Activated T-cell treated with anti-CD3 and anti-CD28 coated beads for 4 hours (primary cell): Measurements from ENCODE around the gene TPD52L2.
"Not testable (repeated sequence)": the region's sequence is repeated elsewhere in the genome, so short reads cannot be mapped to it uniquely, and the experiment has no call there.

Source experiments
- DNase-seq: peaks from one replicate; pipeline ENCODE4 v3.0.0-alpha.2; 2020

The TPD52L2 gene

DNA sequence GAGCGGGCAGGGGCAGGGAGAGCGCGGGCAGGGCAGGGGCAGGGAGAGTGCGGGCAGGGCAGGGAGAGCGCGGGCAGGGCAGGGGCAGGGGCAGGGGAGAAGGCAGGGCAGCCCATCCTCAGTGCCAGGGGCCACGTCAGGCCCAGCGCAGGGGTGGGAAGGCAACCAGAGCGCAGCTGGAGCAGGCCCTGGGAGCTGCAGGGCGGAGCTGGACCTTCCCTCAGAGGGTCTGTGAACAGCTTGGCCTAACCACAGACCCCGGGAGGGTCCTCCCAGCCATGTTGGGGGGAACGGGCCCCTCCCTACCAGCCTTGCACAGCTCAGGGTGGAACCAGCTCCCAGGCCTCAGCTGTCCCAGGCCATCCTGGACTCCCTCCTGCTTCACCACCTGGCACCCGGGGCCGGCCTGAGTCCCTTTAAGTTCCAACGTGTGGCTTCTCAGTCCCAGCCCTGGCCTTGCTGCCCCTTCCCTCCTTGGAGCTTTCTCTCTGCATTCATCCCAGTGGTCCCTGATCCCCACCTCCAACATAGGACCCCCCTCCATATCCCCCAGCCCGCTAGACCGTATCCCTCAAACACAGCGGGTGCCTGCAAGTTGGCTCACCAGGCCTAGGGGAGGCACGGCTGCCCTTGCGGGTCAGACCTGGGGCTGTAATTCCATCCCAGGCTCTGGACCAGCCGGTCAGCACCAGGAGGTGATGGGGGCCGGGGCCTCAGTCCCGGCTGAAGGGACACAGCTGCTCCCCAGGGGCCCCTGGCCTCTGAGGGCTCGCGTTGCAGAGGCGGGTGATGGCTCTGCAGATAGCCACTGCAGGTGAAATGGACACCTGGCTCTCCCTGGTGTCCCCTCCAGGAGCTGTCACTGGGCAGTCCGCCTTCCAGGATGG, 28.4 kb upstream of the TPD52L2 start:
- DNase-seq: no peak

DNA sequence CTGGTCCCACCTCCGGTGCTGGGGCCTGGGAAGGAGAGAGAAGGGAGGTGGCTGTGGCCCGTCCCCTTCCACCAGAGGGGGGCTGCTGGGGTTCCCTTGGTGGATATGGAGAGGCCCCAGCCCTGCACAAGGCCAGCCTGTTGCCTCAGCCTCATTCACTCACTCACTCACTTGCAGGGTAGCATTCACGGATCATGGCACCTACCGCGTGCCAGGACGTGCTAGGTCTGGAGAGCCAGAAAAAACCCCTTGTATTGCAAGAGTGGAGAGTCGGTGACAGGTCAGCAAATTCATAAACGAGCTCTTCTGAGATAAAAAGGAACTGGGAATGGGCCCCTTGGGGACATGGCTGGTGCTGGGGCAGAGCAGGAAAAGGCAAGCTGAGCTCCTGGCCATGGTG, 27.6 kb upstream of the TPD52L2 start:
- no peak for DNase-seq

- no peak for DNase-seq
Observed at GRCh38 chr20:63839620-63840019, 25.4 kb upstream of the TPD52L2 start.

- no peak for DNase-seq
Observed at GRCh38 chr20:63840405-63840828, 24.7 kb upstream of the TPD52L2 start.

DNA sequence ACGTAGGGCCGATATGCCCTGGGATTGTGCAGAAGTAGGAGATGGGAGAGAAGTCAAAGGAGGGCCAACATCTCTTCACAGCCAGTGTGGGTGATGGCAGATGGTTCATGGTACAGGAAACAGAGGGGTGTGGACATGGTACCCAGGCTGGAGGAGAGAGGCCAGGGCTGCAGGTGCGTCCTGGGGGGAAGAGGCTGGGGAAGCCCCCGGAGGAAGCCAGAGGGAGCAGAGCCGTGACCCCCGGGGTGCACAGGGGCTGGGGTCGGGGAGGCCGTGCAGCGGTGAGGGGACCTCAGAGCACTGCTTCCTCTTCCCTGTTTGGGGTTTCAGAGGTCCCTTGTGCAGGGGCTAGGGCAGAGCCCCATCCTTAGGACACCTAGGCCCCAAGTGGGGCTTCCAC, 22.8 kb upstream of the TPD52L2 start:
- DNase-seq: no peak

- DNase-seq: no peak
Observed at GRCh38 chr20:63843222-63843621, 21.8 kb upstream of the TPD52L2 start.

DNA sequence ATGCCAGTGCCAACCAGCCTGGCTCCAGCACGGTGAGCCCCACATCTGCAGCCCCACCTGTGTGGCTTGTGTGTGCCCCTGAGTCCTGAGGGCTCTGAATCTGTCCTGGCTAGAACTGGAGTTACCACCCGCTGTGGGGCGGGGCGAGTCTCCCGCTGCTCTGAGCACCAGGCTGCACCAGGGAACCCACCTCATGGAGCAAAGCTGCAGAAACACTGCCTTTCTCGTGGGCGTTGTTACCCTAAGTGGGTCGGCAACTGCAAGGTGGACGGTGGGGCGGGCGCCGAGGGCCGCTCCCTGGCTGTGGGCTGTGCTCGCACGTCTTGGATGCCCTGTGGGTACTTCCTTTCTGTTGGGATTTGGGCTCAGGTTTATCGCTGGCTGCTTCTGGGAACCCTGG, 21.3 kb upstream of the TPD52L2 start:
- DNase-seq: no peak

DNA sequence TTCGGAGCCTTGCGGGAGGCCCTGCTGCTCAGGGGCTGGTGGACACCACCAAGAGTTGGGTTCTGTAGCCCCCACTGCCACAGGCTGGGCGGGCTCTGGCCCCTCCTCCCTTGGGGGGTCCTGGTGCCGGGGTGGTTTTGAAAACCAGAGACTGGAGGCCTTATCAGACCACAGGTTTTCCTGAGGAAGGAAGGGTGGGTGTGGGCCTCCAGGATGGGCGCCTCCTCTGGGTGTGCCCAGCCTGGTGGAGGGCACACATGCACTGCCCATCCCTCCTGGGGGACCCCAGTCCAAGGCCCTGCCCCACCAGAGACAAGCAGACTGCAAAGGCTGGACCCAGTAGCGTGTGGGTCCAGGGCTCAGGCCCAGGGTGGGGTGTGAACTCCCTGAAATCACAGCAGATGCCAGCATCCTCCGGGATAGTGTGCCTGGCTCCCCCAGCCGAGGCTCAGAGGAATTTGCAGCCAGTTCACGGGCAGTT, 20.5 kb upstream of the TPD52L2 start:
- DNase-seq: no peak

GRCh38 chr20:63846128-63846771, 18.8 kb upstream of the TPD52L2 start:
- DNase-seq: no peak

DNA sequence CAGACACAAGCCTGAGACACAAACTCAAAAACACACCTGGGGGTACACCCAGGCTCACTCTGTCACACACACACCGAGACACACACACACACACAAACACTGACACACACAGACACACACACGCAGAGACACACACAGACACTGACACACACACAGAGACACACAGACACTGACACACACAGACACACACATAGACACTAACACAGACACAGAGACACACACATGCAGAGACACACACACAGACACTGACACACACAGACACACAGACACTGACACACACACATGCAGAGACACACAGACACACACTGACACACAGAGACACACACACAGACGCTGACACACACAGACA, 18.2 kb upstream of the TPD52L2 start:
- no peak for DNase-seq

DNA sequence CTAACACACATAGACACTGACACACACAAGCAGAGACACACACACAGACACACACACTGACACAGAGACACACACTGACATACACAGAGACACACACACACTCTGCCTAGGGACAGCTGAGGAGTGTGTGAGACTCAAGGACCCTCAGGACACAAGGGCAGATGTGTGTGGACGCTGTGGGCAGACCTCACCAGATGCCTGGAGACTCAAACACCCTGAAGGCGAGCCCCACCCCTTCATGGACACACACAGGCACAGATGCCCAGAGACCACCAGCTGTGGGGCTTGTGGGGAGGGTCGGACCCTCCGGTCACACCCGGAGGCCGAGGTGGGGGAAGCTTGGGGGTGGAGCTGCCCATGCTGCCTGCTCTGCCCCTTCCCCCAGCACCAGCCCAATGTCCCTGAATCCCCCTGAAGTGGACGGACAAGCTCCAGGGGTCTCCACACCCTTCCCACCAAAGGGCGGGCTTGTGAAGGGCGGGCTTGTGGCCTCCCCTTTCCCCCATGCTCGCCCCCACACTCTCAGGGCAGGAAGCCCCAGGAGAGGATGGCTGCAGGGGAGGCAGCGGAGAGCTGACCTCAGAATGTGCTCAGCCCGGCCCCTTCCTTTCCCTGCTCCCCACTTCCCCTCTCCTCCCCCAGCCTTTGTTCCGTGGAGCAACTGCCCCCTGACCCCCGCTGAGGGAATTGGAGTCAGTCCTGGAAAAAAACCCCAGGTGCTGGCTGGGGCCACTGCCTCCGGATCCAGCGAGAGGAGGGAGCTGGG, 17.6 kb upstream of the TPD52L2 start:
- no peak for DNase-seq

- DNase-seq: no peak
Observed at GRCh38 chr20:63848003-63848911, 16.8 kb upstream of the TPD52L2 start.

- DNase-seq: no peak
Observed at GRCh38 chr20:63850689-63851547, 14.2 kb upstream of the TPD52L2 start.

DNA sequence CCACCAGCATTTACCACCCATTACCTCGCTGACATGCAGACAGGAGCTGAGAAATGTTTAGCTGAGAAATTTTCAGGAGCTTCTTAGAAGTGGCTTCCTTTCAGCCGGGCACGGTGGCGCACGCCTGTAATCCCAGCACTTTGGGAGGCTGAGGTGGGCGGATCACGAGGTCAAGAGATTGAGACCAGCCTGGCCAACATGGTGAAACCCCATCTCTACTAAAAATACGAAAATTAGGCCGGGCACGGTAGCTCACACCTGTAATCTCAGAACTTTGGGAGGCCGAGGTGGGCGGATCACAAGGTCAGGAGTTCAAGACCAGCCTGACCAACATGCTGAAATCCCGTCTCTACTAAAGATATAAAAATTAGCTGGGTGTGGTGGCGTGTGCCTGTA, 13.5 kb upstream of the TPD52L2 start:
- not testable (repeated sequence) for DNase-seq

GRCh38 chr20:63853733-63854068, 11.4 kb upstream of the TPD52L2 start:
- DNase-seq: not testable (repeated sequence)

DNA sequence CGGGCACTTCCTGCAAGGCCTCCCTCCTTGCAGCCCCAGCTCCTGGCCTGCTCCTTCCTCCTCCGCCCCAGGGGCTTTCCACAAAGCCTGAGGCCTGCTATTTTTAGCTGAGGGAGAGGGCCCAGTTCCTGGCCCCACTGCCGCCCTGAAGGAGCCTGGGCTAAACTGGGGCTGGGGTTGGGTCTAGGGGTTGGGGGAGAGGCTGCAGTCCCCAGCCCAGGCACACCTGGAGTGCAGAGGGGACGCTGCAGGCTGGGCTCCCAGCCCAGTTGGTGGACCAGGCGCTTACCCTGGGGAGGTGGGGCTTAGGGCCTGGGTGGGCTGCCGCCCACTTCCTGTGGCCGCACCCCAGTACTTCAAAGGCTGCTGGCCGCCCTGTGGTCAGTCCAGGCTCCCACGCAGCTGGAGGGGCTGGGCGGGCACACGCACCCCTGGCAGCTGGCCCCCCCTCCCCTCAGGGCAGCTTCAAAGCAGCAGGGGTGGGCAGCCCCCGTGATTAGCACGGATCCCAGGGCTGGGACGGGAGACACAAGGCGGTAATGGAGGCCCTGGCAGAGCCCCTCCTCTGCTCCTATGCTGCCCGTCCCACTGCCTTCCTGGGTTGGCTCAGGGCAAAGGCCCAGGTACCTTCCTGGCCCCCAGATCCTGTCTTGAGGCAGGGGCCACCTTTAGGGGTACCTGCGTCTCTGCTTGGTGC, 10.9 kb upstream of the TPD52L2 start:
- DNase-seq: no peak

DNA sequence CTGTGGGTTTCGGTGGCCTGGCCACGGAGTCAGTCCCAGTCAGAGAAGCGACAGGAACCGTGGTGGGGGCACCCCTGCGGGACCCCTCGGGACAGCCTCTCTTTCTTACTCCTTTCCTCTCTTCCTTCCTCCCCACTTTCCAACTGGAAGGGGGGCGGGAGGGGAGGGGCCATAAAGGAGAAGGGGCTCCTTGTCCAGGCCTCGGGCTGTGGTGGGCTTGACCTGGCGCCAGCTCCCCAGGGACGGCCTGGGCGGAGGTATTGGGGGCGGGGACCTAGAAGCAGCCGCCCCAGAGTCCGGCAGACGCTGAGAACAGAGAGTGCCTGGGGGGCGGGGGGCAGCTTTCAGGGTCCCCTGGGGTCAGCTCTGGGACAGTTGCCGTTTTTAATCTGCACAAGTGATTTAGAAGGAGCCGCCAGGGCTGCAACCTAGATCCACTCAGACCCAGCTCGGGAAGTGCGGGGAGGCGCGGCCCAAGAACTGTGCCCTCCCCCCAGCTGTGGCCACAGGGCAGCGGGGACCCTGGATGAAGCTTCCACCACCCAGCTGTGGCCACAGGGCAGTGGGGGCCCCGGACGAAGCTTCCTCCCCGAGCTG, 10.2 kb upstream of the TPD52L2 start:
- no peak for DNase-seq

DNA sequence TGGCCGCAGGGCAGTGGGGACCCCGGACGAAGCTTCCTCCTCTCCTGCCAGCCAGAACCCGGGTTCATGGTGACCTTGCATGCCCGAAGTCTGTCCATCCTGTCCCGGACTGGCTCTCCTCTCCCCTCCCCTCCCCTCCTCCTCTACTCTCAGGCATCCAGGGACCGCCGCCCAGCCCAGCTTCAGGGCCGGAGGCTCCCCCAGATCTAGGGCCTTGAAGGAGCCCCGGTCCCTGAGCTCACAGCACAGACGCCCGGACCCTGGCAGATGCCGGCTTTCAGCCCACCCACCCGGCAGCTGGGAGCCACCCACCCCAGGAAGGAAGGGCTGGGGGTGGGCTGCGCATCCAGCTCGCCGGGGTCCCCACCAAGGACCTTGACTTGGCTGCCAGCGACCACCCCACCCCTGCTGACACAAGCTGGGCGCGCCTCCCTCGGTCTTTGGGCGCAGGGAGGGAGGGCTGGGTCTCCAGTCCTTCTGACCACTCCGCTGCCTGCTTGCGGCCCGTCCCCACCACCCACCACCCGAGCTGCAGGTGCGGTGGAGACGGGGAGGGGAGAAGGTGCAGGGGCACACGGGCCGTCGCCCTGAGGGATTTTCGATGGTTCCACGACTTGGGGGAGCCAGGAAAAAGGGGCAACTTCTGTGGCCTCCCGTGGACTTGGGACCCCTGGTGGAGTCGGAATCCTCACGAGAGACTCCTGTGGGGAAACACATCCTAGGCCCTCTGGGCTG, 9.5 kb upstream of the TPD52L2 start:
- DNase-seq: no peak

GRCh38 chr20:63856098-63856511, 9.0 kb upstream of the TPD52L2 start:
- no peak for DNase-seq
